ENCODE measurements around the gene CNTNAP2. TPM values are rescaled to one million over a fixed set of nuclear protein-coding genes. Genes with fewer than 3 reads are reported as not detected.
A peak's percentile ranks its signal among the peaks of the same experiment; 100 is the strongest.

CNTNAP2 gene
- total and polyA plus RNA-seq, 12 donors: 0.07 to 0.77 (median 0.24) TPM

DNA sequence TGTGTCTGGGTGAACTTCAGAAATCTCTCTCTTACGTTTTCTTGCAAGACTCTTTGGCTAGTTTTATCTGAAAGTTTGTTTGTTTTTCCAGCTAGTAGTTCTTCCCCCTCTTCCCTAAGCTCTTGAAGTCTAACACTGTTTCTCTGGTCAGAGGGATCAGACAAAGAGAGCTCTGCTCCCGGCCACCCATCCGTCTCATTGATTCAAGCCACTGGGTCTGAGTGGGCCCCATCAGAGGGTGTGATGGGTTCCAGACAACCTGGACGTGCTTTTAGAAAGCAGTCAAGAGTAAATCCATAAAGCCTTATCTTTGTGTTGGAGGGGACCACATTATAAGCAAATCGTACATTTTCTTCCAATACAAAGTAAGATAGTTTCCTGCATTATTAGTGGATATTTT lies 2231.4 kb downstream of the CNTNAP2 start:
- H3K4me1 ChIP-seq: no peaks in the 10 kb centered on the region
- peaks cover 0 to 14% (median 4%) of the 10 kb centered on the region in 7 donors for H3K27me3 ChIP-seq
- WGBS, 2 donors: 42 to 56% methylated on average over 5 of the region's 5 CpGs
- DNase-seq: no peak
- H3K36me3 ChIP-seq: no peaks in the 10 kb centered on the region
- TF ChIP-seq, protein P1, sequence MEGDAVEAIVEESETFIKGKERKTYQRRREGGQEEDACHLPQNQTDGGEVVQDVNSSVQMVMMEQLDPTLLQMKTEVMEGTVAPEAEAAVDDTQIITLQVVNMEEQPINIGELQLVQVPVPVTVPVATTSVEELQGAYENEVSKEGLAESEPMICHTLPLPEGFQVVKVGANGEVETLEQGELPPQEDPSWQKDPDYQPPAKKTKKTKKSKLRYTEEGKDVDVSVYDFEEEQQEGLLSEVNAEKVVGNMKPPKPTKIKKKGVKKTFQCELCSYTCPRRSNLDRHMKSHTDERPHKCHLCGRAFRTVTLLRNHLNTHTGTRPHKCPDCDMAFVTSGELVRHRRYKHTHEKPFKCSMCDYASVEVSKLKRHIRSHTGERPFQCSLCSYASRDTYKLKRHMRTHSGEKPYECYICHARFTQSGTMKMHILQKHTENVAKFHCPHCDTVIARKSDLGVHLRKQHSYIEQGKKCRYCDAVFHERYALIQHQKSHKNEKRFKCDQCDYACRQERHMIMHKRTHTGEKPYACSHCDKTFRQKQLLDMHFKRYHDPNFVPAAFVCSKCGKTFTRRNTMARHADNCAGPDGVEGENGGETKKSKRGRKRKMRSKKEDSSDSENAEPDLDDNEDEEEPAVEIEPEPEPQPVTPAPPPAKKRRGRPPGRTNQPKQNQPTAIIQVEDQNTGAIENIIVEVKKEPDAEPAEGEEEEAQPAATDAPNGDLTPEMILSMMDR (IDR thresholded peaks at IDR 0.05): no peak
- H3K27ac ChIP-seq: no peak overlapping the region
- no peak overlapping the region for H3K4me3 ChIP-seq
- no peaks in the 10 kb centered on the region for H3K9me3 ChIP-seq
- intact Hi-C loops (cut with DNase I): no loop called here
- ATAC-seq: no peak

GRCh38 chr7:148348466-148348865 lies 2231.9 kb downstream of the CNTNAP2 start:
- TF ChIP-seq, protein P1 (IDR thresholded peaks at IDR 0.05): no peak
- DNase-seq (no peak), ATAC-seq (no peak)
- WGBS, 2 donors: 65 to 71% methylated on average over 10 of the region's 10 CpGs
- intact Hi-C loops (cut with DNase I): no loop called here
- Histone ChIP-seq H3K27me3 (peaks cover 0 to 11% (median 4%) of the 10 kb centered on the region in 7 donors), H3K4me3 (no peak overlapping the region), H3K4me1 (no peaks in the 10 kb centered on the region), H3K36me3 (no peaks in the 10 kb centered on the region), H3K27ac (no peak overlapping the region), H3K9me3 (no peaks in the 10 kb centered on the region)

DNA sequence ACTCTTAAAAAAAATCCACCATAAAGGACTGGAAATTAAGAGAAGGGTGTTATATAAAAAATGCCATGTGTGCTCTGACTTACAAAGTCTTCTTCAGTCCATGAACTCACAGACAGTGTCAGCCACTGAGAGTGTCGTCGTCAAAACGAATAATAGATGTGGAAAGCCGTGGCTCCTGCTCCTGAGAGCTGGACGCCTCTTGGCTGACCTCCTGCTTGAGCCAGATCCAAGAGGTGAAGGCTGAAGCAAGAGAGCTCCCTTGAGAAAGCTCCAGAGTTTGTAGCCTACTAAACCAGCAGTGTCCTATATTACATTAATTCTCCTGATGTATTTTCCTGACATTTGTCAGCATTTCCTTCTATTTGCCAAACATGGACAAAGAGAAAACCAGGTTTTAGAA lies 2239.7 kb downstream of the CNTNAP2 start:
- ATAC-seq: peak; percentile 64 to 93 (median 84)
- WGBS, 2 donors: 26 to 40% methylated on average over 5 of the region's 5 CpGs
- peaks cover 0 to 12% (median 0%) of the 10 kb centered on the region in 9 donors for H3K4me1 ChIP-seq
- peaks cover 0 to 3% (median 0%) of the 10 kb centered on the region in 7 donors for H3K27me3 ChIP-seq
- TF ChIP-seq, protein P1 (IDR thresholded peaks at IDR 0.05): no peak
- H3K9me3 ChIP-seq: no peaks in the 10 kb centered on the region
- no peak overlapping the region for H3K27ac ChIP-seq
- H3K36me3 ChIP-seq: no peaks in the 10 kb centered on the region
- intact Hi-C loops (cut with DNase I): no loop called here
- DNase-seq: peak; percentile 62
- no peak overlapping the region for H3K4me3 ChIP-seq

GRCh38 chr7:148362541-148362940 lies 2245.9 kb downstream of the CNTNAP2 start:
- Histone ChIP-seq H3K4me3 (no peak overlapping the region), H3K27me3 (no peaks in the 10 kb centered on the region), H3K4me1 (no peaks in the 10 kb centered on the region), H3K27ac (no peak overlapping the region), H3K9me3 (peaks cover 0 to 4% (median 0%) of the 10 kb centered on the region in 11 donors), H3K36me3 (no peaks in the 10 kb centered on the region)
- no peak for DNase-seq
- intact Hi-C loops (cut with DNase I): no loop called here
- WGBS, 2 donors: 78 to 82% methylated on average over 5 of the region's 5 CpGs
- no peak for ATAC-seq
- TF ChIP-seq, protein P1 (IDR thresholded peaks at IDR 0.05): no peak

All from heart right ventricle (tissue), 16 donors.